ENCODE results near the gene MAPRE3. TPM values are rescaled to one million over a fixed set of nuclear protein-coding genes. Genes with fewer than 3 reads are reported as not detected.
"Not testable (repeated sequence)": the region's sequence is repeated elsewhere in the genome, so short reads cannot be mapped to it uniquely, and the experiment has no call there.

Gene MAPRE3
- total RNA-seq, 1 donor from 2014 or later = 23.0 TPM

- Histone ChIP-seq H3K4me3 (no peak overlapping the region), H3K9me3 (no peaks in the 10 kb centered on the region), H3K27ac (peak overlapping the region; percentile 70), H3K27me3 (no peaks in the 10 kb centered on the region), H3K4me1 (peaks cover 63% of the 10 kb centered on the region), H3K36me3 (peaks cover 12% of the 10 kb centered on the region)
- no peak for ATAC-seq
- TF ChIP-seq CTCF (IDR thresholded peaks at IDR 0.05) = no peak
- DNase-seq = no peak
- intact Hi-C loops (cut with DNase I) = no loop called here
Observed at GRCh38 chr2:27073782-27074181, 103.3 kb downstream of the MAPRE3 start.

GRCh38 chr2:27074738-27075565, 104.5 kb downstream of the MAPRE3 start:
- Histone ChIP-seq H3K36me3 (peaks cover 3% of the 10 kb centered on the region), H3K27me3 (no peaks in the 10 kb centered on the region), H3K4me3 (no peak overlapping the region), H3K9me3 (no peaks in the 10 kb centered on the region), H3K4me1 (peaks cover 56% of the 10 kb centered on the region), H3K27ac (peak overlapping the region; percentile 70)
- ATAC-seq (no peak), DNase-seq (no peak)
- no peak for TF ChIP-seq CTCF (IDR thresholded peaks at IDR 0.05)
- intact Hi-C loops (cut with DNase I) = no loop called here

- H3K9me3 ChIP-seq; intact Hi-C loops (cut with DNase I); DNase-seq; ATAC-seq; H3K4me3 ChIP-seq; H3K27me3 ChIP-seq; H3K36me3 ChIP-seq: not testable (repeated sequence)
- Histone ChIP-seq H3K4me1 (peaks cover 52% of the 10 kb centered on the region), H3K27ac (peak overlapping the region; percentile 70)
Observed at GRCh38 chr2:27075566-27075871, 105.1 kb downstream of the MAPRE3 start.

- H3K27ac ChIP-seq = peak overlapping the region; percentile 70
- H3K27me3 ChIP-seq = no peaks in the 10 kb centered on the region
- no peak for ATAC-seq
- intact Hi-C loops (cut with DNase I) = no loop called here
- no peak overlapping the region for H3K4me3 ChIP-seq
- no peaks in the 10 kb centered on the region for H3K36me3 ChIP-seq
- DNase-seq = no peak
- H3K9me3 ChIP-seq = no peaks in the 10 kb centered on the region
- TF ChIP-seq CTCF (IDR thresholded peaks at IDR 0.05) = no peak
- H3K4me1 ChIP-seq = peaks cover 55% of the 10 kb centered on the region
Observed at GRCh38 chr2:27076323-27076722, 105.9 kb downstream of the MAPRE3 start.

Other genes starting within 250 kb of the MAPRE3 start
- 42.2 TPM for gene SLC35F6, start 206.4 kb upstream of the MAPRE3 start, total RNA-seq
- gene CENPA, start 184.6 kb upstream of the MAPRE3 start, total RNA-seq = 0.78 TPM
- not detected for gene DPYSL5, start 122.5 kb upstream of the MAPRE3 start, total RNA-seq
- 68.0 TPM for gene TMEM214, start 62.3 kb downstream of the MAPRE3 start, total RNA-seq
- gene AGBL5, start 81.0 kb downstream of the MAPRE3 start, total RNA-seq = 14.0 TPM
- 248 TPM for gene OST4, start 101.0 kb downstream of the MAPRE3 start, total RNA-seq
- 84.6 TPM for gene EMILIN1, start 108.0 kb downstream of the MAPRE3 start, total RNA-seq
- gene KHK, start 116.1 kb downstream of the MAPRE3 start, total RNA-seq = 4.9 TPM
- 0.43 TPM for gene CGREF1, start 148.5 kb downstream of the MAPRE3 start, total RNA-seq
- 0.35 TPM for gene ABHD1, start 153.2 kb downstream of the MAPRE3 start, total RNA-seq
- 42.1 TPM for gene PREB, start 164.0 kb downstream of the MAPRE3 start, total RNA-seq
- not detected for gene PRR30, start 168.8 kb downstream of the MAPRE3 start, total RNA-seq
- not detected for gene TCF23, start 178.4 kb downstream of the MAPRE3 start, total RNA-seq
- 102 TPM for gene ATRAID, start 241.4 kb downstream of the MAPRE3 start, total RNA-seq
- 24.5 TPM for gene SLC5A6, start 241.6 kb downstream of the MAPRE3 start, total RNA-seq
- gene CAD, start 246.7 kb downstream of the MAPRE3 start, total RNA-seq = 27.1 TPM